CMK (cell line): Measurements from ENCODE around the gene FNDC3B.
A peak's percentile ranks its signal among the peaks of the same experiment; 100 is the strongest.

Experiments used
- DNase-seq: peaks from one replicate; pipeline ENCODE4 v3.0.0-alpha.2; 2010; ENCODE audit warnings: low read depth

Gene FNDC3B

DNA sequence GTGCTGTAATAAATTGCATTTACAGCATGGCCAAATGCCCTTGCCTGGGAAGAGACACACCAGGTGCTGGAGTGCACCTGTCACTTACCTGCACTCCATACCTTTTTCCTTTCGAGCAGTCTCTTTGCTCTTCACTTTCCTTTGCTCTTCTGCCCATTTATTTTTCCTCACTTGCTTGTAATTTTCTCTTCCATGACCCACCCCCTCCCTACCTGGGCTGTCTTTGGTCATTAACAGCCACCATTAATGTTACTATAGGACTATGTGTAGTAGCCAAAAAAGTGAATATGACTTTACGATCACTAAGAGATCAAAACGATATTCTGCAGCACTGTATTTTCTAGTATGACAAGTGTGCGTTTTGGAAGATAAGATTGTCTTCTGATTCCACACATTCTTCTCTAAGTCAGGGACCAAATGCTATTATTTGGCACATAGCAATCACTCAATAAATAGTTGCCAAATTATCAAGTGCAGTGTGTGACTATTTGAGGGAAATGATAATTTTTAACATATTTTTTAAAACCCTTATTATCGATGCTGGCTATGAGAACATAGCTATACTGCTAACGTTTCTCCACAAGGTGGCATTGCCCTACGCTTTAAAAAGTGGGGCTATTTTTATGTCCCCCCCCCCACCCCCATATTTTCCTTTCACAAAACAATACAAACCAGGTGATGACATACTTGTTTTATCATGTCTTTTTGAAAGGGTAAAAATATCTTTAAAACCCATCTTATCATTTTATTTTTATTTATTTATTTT, 294.5 kb downstream of the FNDC3B start:
- no peak for DNase-seq

DNA sequence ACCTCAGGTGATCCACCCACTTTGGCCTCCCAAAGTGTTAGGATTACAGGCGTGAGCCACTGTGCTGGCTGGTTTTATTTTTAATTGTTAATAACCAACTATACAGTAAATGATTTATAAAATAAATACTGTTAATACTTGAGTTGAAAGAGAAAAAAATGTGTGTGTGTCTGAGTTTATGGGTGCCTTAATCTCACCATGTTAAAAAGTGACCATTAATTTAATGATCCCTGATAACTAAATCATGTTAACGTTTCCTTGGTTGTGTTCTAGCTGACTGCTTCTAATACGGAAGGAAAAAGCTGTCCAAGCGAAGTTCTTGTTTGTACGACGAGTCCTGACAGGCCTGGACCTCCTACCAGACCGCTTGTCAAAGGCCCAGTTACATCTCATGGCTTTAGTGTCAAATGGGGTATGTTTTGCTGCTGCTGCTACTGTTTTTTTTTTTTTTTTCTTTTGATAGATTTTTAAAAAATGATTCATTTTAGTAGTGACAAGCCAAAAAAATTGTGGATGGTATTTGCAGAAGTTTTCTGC, 295.4 kb downstream of the FNDC3B start:
- DNase-seq = no peak

DNA sequence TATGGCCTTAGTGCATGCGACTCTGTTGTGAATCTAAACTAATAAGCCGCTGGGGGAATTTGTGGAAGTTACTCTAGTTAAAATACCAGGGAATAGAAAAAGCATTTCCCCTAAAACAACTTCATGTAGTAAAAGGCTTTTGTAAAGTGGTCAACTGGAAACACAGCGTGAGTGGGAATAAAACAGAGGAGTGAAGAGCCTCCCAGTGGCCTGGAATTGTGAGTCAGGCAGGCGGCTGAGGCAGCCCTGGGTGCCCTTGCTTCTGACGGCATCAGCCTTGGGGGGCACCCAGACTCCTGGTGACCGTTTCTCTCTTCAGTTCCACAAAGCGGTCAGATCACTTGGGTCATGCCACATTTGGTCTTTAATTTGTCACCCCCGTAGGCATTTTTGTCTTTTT, 300.5 kb downstream of the FNDC3B start:
- no peak for DNase-seq

DNA sequence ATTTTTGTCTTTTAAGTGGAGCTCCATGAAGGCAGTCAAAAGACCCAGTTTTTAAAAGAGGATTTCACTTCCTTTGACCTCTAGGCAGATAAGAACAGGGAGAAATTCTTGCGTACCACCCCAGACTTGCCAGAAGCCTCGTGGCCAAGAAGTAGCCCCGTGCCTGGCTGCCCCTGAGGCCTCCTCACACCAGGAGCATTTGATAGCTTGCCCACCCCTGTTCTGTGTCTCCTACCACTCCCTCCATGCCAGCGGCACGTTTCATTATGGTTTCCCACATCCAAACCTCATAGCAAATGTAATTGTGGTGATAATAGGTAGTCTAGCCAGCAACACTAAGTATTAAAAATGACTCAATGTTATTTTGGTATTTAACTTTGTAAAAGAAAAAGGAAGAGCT, 301.2 kb downstream of the FNDC3B start:
- DNase-seq = no peak

DNA sequence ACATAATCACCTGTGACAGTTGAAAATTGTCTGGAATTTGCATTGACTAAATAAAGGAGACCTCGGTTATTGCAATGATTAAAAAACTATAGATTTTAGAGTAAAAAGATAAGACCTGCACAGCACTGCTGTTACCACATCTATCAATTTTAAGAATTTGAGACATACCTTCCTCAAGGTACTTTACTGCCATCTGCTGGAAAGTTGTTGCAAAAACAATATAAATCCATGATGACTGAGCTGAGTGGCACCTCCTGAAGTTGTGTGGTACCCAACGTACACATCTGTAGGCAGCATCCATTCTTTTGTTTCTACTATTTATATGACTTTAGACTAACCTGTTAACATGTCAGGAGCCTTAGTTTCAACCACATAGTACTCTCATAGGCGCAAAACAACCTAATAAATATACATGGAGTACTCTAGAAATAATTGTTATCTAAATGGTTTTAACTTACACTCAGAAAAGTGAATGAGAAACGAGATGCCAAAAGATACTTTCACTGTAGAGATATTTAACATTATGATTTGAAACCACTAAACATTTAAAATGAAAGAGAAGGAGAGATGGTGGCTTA, 302.2 kb downstream of the FNDC3B start:
- peak; percentile 17 for DNase-seq

DNA sequence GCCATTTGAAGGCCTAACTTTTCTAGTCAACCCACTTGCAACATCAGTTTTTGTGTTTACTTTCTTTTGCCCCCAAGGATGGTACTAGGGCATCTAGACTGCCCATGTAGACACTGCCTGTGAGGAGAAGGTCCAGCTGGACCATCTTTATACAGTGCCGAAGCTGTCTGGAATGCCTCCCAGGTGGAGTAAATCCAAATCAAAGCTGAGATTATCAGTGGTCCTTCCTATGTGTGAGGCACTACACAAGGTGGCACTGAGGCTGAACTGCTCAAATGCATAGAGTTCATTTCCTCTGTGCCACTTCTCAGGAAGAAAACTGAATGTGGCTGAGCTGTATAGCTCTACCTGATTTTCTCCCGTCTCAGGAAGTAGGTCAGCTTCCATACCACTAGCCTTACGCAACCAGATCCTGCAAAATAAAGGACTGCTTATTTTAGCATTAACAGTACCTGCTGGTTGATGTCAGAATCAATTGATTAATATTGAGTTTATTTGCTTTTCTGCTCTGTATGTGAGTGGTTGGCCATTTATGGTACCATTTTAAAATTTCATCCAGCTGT, 302.8 kb downstream of the FNDC3B start:
- no peak for DNase-seq

DNA sequence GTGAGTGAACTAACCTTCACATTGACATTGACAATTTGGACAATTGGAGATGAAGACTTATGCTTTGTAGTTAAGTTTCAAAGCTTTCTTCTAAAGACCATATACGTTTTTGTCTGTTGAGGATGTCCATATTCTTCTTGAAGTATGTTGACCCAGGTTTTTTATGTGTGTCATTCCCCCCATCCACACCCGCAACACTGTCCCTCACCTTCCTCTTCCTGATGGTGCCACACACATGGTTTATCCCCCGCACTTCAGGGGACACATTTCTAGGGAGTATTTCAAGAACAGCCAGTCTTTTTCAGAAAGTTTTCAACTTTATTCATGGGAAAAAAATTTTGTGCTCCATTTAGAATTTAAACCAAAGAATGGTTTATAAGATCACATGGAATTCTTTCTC, 303.7 kb downstream of the FNDC3B start:
- DNase-seq = no peak

DNA sequence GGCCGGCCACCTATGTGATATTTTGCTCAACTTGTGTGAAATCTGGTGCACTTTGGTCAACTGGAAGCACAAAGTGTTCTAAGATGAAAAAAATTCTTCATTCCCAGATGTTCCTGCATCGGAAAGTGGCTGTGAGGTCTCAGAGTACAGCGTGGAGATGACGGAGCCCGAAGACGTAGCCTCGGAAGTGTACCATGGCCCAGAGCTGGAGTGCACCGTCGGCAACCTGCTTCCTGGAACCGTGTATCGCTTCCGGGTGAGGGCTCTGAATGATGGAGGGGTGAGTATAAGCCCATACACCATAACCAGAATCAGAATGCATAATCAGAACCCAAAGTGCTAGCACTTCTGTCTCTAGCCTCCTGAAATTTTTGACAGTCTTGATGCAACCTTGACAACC, 304.6 kb downstream of the FNDC3B start:
- DNase-seq = no peak

DNA sequence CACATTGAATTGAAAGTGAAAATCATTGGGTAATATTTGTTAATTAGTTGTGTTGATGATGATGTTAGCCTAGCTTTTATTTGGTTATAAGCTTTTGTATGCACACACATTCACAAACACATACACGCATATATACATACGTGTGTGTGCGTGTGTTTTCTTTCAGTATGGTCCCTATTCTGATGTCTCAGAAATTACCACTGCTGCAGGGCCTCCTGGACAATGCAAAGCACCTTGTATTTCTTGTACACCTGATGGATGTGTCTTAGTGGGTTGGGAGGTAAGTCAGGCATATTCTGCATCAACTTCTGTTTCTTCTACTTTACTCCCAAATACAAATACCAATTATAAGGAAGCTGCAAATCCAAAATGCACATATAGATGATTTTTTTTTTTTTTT, 306.8 kb downstream of the FNDC3B start:
- DNase-seq = no peak

DNA sequence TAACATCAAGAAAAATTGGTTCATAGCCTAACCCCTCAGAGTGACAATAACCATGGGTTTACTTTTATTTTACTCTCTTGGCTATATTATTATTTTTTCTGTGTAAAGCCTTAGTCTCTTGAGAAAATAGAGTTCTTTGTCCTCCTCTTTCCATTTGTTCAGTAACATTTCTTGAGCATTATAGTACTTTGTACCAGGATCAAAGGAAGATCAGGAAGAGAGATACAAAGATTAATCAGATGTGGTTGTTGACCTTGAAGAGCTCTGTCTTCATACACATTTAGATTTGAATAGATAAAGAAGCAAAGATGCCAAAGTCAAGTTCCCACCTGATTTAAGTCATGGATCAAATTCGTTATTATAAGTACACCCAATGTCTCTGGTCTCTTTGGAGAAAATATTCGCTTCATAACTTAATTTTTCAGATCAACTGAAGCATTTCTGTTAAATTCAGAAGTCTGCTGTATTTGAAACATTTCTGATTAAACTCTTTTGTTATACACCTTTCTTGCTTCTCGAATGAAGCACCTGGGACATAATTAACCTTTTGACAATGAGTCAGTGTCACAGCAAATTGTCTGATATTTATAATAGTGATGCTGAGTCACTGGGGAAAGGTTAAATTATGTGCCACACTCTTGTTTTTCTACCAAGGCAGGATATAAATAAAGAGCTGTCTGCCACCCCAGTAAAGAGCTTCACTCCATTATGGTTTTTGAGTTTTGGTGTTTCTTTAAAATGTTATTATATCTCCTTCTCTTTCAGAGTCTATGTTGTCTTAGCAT, 308.7 kb downstream of the FNDC3B start:
- DNase-seq = no peak

DNA sequence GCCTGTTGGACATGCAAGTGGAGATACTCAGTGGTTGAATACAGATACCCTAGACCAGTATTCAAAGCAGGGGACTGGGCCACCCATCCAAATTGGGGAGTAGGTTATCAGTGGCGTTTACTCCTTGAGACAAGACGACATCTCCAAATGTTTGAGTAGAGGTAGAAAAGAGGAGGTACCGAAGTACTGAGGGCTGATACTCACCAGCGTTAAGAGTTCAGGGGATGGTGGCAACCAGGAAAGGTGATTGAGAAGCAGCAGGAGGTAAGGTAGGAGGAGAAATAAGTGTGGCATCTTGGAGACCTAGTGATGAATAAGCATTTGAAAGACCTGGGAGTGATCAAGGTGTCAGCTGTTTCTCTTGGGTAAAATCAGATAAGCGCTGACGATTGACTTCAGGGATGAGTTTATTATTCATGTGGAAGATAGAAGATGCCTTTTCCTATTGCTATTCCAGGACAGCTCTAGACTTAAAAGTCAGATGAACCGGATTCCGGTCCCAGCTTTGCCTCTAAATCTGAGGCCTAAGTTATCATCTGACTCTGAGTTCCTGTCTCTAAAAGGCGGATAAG, 312.6 kb downstream of the FNDC3B start:
- no peak for DNase-seq

DNA sequence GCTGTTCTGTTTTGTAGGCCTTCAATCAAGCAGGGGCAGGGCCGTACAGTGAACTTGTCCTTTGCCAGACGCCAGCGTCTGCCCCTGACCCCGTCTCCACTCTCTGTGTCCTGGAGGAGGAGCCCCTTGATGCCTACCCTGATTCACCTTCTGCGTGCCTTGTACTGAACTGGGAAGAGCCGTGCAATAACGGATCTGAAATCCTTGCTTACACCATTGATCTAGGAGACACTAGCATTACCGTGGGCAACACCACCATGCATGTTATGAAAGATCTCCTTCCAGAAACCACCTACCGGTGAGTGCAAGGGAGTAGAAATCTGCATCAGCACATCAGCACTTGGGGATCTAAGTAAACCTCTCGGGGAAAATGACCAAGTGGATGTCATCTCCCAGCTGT, 313.4 kb downstream of the FNDC3B start:
- no peak for DNase-seq

DNA sequence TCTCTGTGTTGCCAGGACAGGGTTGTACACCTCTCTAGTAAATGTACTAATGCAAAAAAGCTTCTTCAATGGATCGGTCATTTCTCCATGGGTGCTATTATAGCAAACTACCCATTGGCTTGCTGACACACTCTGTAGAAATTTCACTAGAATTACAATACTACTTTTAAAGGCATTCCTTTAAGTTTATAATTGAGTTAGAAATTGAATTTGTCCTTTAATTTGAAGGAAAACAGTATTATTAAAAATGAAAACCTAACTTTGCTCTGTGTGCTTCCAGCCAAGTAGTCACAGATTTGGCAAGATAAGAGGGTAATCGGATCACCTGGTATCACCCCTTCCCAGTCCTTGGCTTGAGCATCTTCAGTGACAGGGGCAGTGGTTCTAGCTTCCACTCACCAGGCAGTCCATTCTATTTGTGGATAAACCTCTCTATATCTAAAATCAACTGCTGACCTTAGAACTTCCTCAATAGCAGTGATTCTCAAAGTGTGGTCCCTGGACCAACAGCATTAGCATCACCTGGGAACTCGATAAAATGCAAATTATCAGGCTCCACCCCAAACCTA, 315.6 kb downstream of the FNDC3B start:
- DNase-seq = no peak

DNA sequence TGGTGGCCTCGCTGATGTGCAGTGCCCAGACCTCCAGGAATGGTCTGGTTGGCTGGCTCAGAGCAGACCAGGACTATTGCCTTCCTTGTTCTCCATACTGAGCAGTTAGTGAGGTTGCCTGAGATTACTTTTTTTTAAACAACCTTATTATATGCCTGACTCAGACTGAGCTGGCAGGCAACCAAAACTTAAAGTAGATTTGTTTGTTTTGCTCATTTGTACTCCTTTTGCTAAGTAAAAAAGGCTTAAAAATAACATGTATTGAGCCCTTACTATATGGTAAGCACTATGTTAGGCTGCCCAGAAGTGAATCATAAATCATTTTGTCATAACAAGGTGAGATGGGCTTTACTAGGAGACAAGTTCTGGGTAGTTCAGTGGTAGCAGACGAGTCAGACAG, 316.5 kb downstream of the FNDC3B start:
- DNase-seq = no peak

DNA sequence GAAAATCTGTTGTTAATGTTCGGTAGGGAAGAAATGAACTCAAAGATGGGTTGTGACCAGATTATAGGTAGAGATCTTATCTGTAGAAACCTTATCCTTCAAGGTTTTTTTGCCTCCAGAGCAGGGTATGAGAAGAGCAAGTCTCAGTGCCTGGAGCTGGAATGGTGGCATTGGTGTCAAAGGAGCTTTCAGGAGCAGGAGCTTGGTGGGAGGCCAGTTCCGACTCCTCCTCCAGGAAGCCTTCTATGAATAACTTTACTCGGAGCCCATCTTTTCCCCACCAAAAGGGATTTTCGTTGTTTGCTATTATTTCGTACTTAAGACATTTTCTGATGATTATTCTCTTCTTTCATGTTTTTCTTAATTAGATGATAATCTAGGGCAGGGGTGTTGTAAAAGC, 317.0 kb downstream of the FNDC3B start:
- no peak for DNase-seq

DNA sequence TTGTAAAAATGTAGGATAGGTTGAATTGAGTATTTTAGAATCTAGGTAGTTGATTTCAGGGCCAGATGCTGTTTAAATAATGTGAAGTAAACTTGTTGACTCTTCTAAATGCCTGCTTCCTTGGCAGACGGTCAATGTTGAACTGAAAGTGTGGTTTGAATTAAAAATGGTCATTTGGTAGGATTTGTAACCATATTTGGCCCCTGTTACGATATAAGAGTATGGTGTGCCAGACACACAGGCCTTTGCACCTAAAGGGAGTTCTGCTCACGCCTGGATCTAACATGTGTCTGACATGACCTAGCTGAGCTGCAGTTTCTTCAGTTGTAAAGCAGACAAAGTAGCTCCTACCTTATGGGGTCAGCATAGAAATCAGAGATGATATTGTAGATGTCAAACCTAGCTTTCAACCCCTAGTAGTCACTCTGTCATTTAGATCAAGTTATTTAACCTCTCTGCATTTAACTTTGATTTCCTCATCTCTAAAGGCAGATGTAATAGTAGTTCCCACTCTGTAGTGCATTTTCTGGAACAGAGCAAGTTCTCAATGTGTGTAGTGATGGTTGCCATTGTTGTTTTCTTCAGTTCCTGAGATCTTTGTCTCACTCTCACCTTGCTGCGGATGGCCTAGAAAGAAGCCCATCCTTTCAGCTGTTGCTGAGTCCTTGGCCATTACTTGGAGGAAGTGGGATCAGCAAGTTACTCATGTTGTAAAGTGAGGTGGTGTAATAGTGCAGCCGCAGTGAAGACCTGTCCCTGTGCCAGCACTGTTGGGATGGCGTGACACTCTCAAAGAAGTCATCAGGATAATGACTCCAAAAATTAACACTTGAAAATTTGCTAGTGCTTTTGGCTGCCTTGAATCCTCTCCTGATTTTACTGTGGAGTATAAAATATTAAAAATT, 318.7 kb downstream of the FNDC3B start:
- no peak for DNase-seq

DNA sequence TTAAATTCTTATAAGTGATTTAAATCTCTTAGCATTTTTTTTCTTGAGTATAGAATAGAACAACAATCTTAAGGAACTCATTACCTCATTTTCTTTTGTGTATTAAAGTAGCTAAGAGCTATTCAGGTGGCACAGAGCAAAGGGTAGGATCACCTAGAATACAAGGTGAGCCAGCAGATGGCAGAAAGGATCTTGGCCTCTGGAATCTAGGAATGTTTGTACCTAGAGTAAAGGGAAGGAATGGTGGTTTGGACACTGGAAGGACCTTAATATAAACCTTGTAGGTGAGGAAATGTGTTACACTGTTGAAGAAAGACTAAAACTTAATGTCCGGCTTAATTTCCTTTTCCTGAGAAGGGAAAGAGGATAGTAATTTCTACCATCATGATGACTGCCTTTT, 319.9 kb downstream of the FNDC3B start:
- DNase-seq = no peak

DNA sequence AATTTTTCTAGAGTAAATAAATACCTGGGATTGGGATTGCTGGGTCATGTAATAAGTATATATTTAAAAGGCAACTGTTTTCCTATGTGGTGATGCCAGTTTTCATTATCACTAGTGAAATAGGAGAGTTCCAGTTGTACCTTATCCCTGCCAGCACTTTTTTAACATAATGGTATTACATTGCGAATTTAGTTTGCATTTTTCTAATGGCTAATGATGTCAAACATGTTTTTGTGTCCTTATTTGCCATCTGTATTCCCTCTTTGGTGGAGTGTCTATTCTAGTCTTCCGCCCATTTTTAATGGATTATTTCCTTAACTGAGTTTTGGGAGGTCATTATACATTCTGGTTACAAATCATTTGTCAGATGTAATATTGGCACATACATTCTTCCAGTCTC, 320.6 kb downstream of the FNDC3B start:
- no peak for DNase-seq

DNA sequence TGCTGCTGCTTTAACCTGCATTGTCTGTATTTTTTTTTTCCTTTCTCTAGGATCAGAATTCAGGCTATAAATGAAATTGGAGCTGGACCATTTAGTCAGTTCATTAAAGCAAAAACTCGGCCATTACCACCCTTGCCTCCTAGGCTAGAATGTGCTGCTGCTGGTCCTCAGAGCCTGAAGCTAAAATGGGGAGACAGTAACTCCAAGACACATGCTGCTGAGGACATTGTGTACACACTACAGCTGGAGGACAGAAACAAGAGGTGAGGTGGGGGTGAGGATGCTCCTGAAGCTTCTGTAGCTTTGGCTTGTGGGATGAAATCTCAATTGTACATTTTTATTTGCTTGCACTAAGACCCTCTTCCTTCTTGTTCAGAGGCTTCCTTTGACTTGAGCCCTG, 323.2 kb downstream of the FNDC3B start:
- DNase-seq = no peak

DNA sequence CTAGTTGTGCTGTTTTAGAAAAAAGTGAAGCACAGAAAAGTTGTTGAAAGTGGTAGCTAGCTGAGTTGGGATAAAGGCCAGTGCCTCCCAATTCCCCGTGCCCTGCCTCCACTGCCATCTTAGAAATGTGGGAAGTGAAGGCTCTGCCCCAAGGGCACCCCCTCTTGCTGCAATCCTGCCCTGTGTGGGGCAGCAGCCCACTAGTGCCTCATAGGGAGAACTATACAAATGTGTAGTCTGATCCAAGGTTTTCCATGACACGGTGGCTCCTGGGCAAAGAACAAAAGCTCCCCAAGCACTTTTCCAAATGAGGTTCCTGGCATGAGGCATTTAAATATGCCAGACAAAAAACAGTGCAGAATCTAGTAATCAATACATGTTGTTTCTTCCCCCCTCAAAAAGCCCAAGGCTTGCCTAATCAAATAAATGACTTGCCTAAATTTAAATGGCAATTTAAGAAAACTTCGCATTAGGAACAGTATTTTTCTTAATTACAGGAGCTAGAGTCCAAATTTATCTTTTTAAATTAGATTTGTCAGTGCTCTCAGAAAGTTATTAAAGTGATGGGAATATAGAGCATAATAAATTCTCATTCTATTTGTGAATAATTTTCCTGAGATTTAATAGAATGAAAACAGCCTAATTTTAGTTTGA, 325.1 kb downstream of the FNDC3B start:
- DNase-seq = no peak
